IMR-90 (cell line): Measurements from ENCODE around the gene S1PR4. TPM values are rescaled to one million over a fixed set of nuclear protein-coding genes. Genes with fewer than 3 reads are reported as not detected.

Experiments used
- ATAC-seq: fragments of 200-7000 bp; cut with Tn5 transposase; 2 replicates; pipeline ENCODE4 v1.9.1; 2020; ENCODE audit warnings: low read depth, mild to moderate bottlenecking, moderate library complexity
- BruUV-seq: library from RNA; stranded (reverse); fragments of 400-500 nt; replicated peaks from 2 replicates; lab custom pipeline; 2021; lab: Mats Ljungman, UMichigan
- CTCF ChIA-PET: fragments of 300-600 bp; formaldehyde crosslinking; extraction: SDS; loops from one replicate; lab custom pipeline; 2021; ENCODE audit warnings: antibody characterized with exemption; lab: Yijun Ruan, JAX
- POLR2A ChIA-PET: fragments of 300-600 bp; sonication (Branson Sonifier 250); formaldehyde crosslinking; loops from one replicate; lab custom pipeline; 2022; ENCODE audit warnings: antibody characterized with exemption; ENCODE audit not compliant: unreplicated experiment; lab: Charles Lee
- DNase-seq: peaks from one replicate; pipeline ENCODE4 v3.0.0; 2013
- H2AFZ ChIP-seq: replicated peaks from 2 replicates; pipeline ENCODE3; 2013; ENCODE audit warnings: low read length, mild to moderate bottlenecking; ENCODE audit not compliant: poor library complexity
- H2AK5ac ChIP-seq: 2 replicates; pipeline ENCODE4 v1.6.1; 2013; ENCODE audit warnings: low read depth, low read length, inconsistent platforms
- H2AK9ac ChIP-seq: replicated peaks from 2 replicates; pipeline ENCODE3; 2013; ENCODE audit warnings: mild to moderate bottlenecking, low read depth, low read length, moderate library complexity; ENCODE audit not compliant: poor library complexity
- H2BK120ac ChIP-seq: 2 replicates; pipeline ENCODE4 v1.6.1; 2013; ENCODE audit warnings: low read depth, low read length, inconsistent platforms
- H2BK15ac ChIP-seq: 3 replicates; pipeline ENCODE4 v1.6.1; 2013; ENCODE audit warnings: low read depth, low read length, inconsistent platforms
- H2BK20ac ChIP-seq: 2 replicates; pipeline ENCODE4 v1.6.1; 2013; ENCODE audit warnings: low read depth, mild to moderate bottlenecking, inconsistent platforms, low read length, moderate library complexity
- H2BK5ac ChIP-seq: 2 replicates; pipeline ENCODE4 v1.6.1; 2013; ENCODE audit warnings: mild to moderate bottlenecking, low read depth, low read length, inconsistent platforms; ENCODE audit not compliant: poor library complexity, severe bottlenecking
- H3K14ac ChIP-seq: replicated peaks from 2 replicates; pipeline ENCODE4 v1.6.1; 2013; ENCODE audit warnings: low read depth, low read length, inconsistent platforms
- H3K18ac ChIP-seq: 2 replicates; pipeline ENCODE4 v1.6.1; 2013; ENCODE audit warnings: low read depth, low read length, control low read depth
- H3K23ac ChIP-seq: 2 replicates; pipeline ENCODE4 v1.6.1; 2013; ENCODE audit warnings: low read depth, low read length, inconsistent platforms
- H3K27ac ChIP-seq: 2 replicates; pipeline ENCODE4 v1.5.1; 2013; ENCODE audit warnings: mild to moderate bottlenecking, control low read depth, low read length; ENCODE audit not compliant: insufficient read depth
- H3K27me3 ChIP-seq: 2 replicates; pipeline ENCODE4 v1.6.1; 2013; ENCODE audit warnings: low read length; ENCODE audit not compliant: control insufficient read depth, insufficient read depth
- H3K36me3 ChIP-seq: 2 replicates; pipeline ENCODE4 v1.6.1; 2013; ENCODE audit warnings: low read length, mixed read lengths; ENCODE audit not compliant: control insufficient read depth, insufficient read depth
- H3K4ac ChIP-seq: 2 replicates; pipeline ENCODE4 v1.6.1; 2013; ENCODE audit warnings: low read depth, low read length, inconsistent platforms
- H3K4me1 ChIP-seq: 2 replicates; pipeline ENCODE4 v1.6.1; 2013; ENCODE audit warnings: low read length, mixed read lengths; ENCODE audit not compliant: control insufficient read depth, insufficient read depth
- H3K4me2 ChIP-seq: 2 replicates; pipeline ENCODE4 v1.6.1; 2013; ENCODE audit warnings: low read depth, mild to moderate bottlenecking, control low read depth, low read length, moderate library complexity
- H3K4me3 ChIP-seq: 2 replicates; pipeline ENCODE4 v1.5.1; 2013; ENCODE audit warnings: low read depth, mild to moderate bottlenecking, control low read depth, low read length, moderate library complexity; ENCODE audit not compliant: insufficient read depth
- H3K56ac ChIP-seq: 2 replicates; pipeline ENCODE4 v1.6.1; 2013; ENCODE audit warnings: low read length, inconsistent platforms; ENCODE audit not compliant: insufficient read depth; ENCODE audit errors: extremely low read depth
- H3K79me1 ChIP-seq, 2 experiments: 2 replicates each; pipeline ENCODE4 v1.6.1; 2013; ENCODE audit warnings: low read length in 2 of 2, inconsistent platforms in 1 of 2, low read depth in 1 of 2
- H3K9ac ChIP-seq: 2 replicates; pipeline ENCODE4 v1.6.1; 2013; ENCODE audit warnings: low read depth, low read length, control low read depth
- H3K9me1 ChIP-seq: 2 replicates; pipeline ENCODE4 v1.6.1; 2013; ENCODE audit warnings: low read length, inconsistent platforms; ENCODE audit not compliant: insufficient read depth
- H3K9me3 ChIP-seq: 2 replicates; pipeline ENCODE4 v1.6.1; 2013; ENCODE audit warnings: low read length; ENCODE audit not compliant: control insufficient read depth, insufficient read depth
- H4K20me1 ChIP-seq: 2 replicates; pipeline ENCODE4 v1.6.1; 2013; ENCODE audit warnings: low read length, inconsistent platforms; ENCODE audit not compliant: insufficient read depth
- H4K5ac ChIP-seq: 2 replicates; pipeline ENCODE4 v1.6.1; 2013; ENCODE audit warnings: mild to moderate bottlenecking, low read depth, low read length, control low read depth
- H4K8ac ChIP-seq, 2 experiments: 2 replicates each; pipeline ENCODE4 v1.6.1; 2013; ENCODE audit warnings: low read depth in 2 of 2, low read length in 2 of 2, control low read depth in 1 of 2, inconsistent platforms in 1 of 2
- H4K91ac ChIP-seq: 2 replicates; pipeline ENCODE4 v1.6.1; 2013; ENCODE audit warnings: low read depth, low read length, inconsistent platforms; ENCODE audit not compliant: insufficient read depth
- BHLHE40 ChIP-seq: fragments of 150-350 bp; IDR thresholded peaks from 2 replicates; pipeline ENCODE4 v1.6.1; 2016; ENCODE audit warnings: mild to moderate bottlenecking, low read depth, low read length
- CEBPB ChIP-seq: IDR thresholded peaks from 2 replicates; pipeline ENCODE4 v1.6.1; 2012; ENCODE audit warnings: low read depth, low read length, improper control_type of control experiment
- CHD1 ChIP-seq: IDR thresholded peaks from 2 replicates; pipeline ENCODE4 v1.6.1; 2012; ENCODE audit warnings: low read depth, low read length, improper control_type of control experiment
- FOS ChIP-seq: fragments of 150-350 bp; IDR thresholded peaks from 2 replicates; pipeline ENCODE4 v1.6.1; 2016; ENCODE audit warnings: low read depth, low read length
- MAFK ChIP-seq: IDR thresholded peaks from 2 replicates; pipeline ENCODE4 v1.6.1; 2012; ENCODE audit warnings: low read depth, low read length, improper control_type of control experiment
- MAZ ChIP-seq: IDR thresholded peaks from 2 replicates; pipeline ENCODE4 v1.6.1; 2012; ENCODE audit warnings: low read depth, mild to moderate bottlenecking, low read length, improper control_type of control experiment, moderate library complexity, borderline replicate concordance
- MXI1 ChIP-seq: IDR thresholded peaks from 2 replicates; pipeline ENCODE4 v1.6.1; 2012; ENCODE audit warnings: low read depth, mild to moderate bottlenecking, low read length, moderate library complexity, borderline replicate concordance
- NFE2L2 ChIP-seq: fragments of 150-350 bp; IDR thresholded peaks from 2 replicates; pipeline ENCODE4 v1.6.1; 2016; ENCODE audit warnings: low read depth, mild to moderate bottlenecking, low read length
- POLR2A ChIP-seq: IDR thresholded peaks from 2 replicates; pipeline ENCODE4 v1.6.1; 2012; ENCODE audit warnings: mild to moderate bottlenecking, low read depth, low read length
- RAD21 ChIP-seq: IDR thresholded peaks from 2 replicates; pipeline ENCODE4 v1.6.1; 2012; ENCODE audit warnings: low read length, improper control_type of control experiment
- RCOR1 ChIP-seq: IDR thresholded peaks from 2 replicates; pipeline ENCODE4 v1.6.1; 2012; ENCODE audit warnings: mild to moderate bottlenecking, low read length, improper control_type of control experiment; ENCODE audit not compliant: insufficient replicate concordance
- RFX5 ChIP-seq: IDR thresholded peaks from 2 replicates; pipeline ENCODE4 v1.8.0; 2012; ENCODE audit warnings: low read depth, mild to moderate bottlenecking, low read length, moderate library complexity
- SMC3 ChIP-seq: fragments of 150-350 bp; IDR thresholded peaks from 2 replicates; pipeline ENCODE4 v1.6.1; 2016; ENCODE audit warnings: low read depth, mild to moderate bottlenecking, antibody characterized with exemption, low read length, moderate library complexity
- WGBS, 2 experiments: methylation state at CpG; one replicate each; pipeline versions ENCODE4 v1.1.5 to v1.1.7; 2013; ENCODE audit warnings: missing lambda C conversion rate in 2 of 2; ENCODE audit not compliant: insufficient read length in 1 of 2; ENCODE audit errors: extremely low coverage in 2 of 2; 5-methylcytosine and 5-hydroxymethylcytosine counted together
- dilution Hi-C: fragments of 300-500 bp; cut with HindIII; formaldehyde crosslinking; loops from one replicate; pipeline ENCODE4 v1.14.3; 2018; ENCODE audit warnings: low sequenced_read_pairs; ENCODE audit not compliant: unreplicated experiment
- in situ Hi-C: fragments of 300-500 bp; cut with MboI; formaldehyde crosslinking; loops from 3 replicates; pipeline ENCODE4 v1.14.3; 2019; ENCODE audit warnings: low sequenced_read_pairs, inconsistent platforms, mixed read lengths
- intact Hi-C: fragments of 100-400 bp; cut with micrococcal nuclease; formaldehyde crosslinking; loops from 2 replicates; pipeline ENCODE4 v1.10.0; 2022
- polyA plus RNA-seq, 3 experiments: library from polyadenylated mRNA; depleted of rRNA; stranded (reverse); fragments of >200 nt; gene quantifications; 2 replicates each; pipeline ENCODE4 v1.2.3, GENCODE V29; 2012; ENCODE audit warnings: low replicate concordance in 1 of 3
- total RNA-seq: library from RNA; depleted of rRNA; stranded (reverse); fragments of >200 nt; gene quantifications from 2 replicates; pipeline ENCODE4 v1.2.3, GENCODE V29; 2012
- TF ChIP-seq, protein P1 (sequence below): fragments of 150-350 bp; IDR thresholded peaks from 2 replicates; pipeline ENCODE4 v1.6.1; 2016; ENCODE audit warnings: low read depth, mild to moderate bottlenecking, low read length, moderate library complexity, borderline replicate concordance
- TF ChIP-seq, protein P2 (sequence below): conservative IDR thresholded peaks from 2 replicates; pipeline ENCODE4 v1.5.1; 2012; ENCODE audit warnings: mild to moderate bottlenecking, low read depth, low read length, improper control_type of control experiment
- TF ChIP-seq, protein P3 (sequence below): fragments of 150-350 bp; IDR thresholded peaks from 2 replicates; pipeline ENCODE4 v1.6.1; 2017; ENCODE audit warnings: mild to moderate bottlenecking, antibody characterized with exemption, low read length, low read depth

Gene S1PR4
- total and polyA plus RNA-seq, 2 of the 4 experiments (the other 2 are of a cell fraction): not detected

DNA sequence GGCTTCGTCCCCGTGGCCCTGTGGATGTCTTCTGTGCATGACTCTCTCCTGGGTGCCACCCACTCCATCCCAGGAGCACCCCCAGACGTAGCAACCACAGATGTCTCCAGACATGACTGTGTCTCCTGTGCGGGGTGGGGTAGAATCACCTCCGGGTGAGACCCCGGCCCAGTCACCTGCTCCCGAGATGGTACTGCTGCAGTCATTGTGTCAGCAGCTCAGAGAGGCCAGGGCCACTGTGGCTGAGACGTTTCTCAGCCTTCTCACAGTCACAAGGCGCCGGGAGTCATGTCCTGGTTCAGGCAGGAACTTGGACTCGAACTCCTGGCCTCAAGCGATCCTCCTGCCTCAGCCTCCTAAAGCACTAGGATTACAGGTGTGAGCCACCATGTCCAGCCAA is 23.8 kb downstream of the S1PR4 start:
- Histone ChIP-seq H2AFZ (no peak overlapping the region), H3K9ac (no peak overlapping the region), H4K20me1 (no peaks in the 10 kb centered on the region), H3K18ac (no peak overlapping the region), H2BK5ac (no peak overlapping the region), H3K27ac (no peak overlapping the region), H3K14ac (no peak overlapping the region), H3K9me3 (no peaks in the 10 kb centered on the region), H3K9me1 (no peaks in the 10 kb centered on the region), H2AK9ac (no peak overlapping the region), H3K4me1 (no peaks in the 10 kb centered on the region), H2BK15ac (no peak overlapping the region), H2BK120ac (no peak overlapping the region), H3K23ac (no peak overlapping the region), H3K4me2 (no peak overlapping the region), H4K8ac (no peak overlapping the region), H4K91ac (no peak overlapping the region), H3K79me1 (no peaks in the 10 kb centered on the region; a peak in 2 of 4 replicates), H3K36me3 (peaks cover 37% of the 10 kb centered on the region), H3K56ac (no peak overlapping the region), H3K4ac (no peak overlapping the region), H2AK5ac (no peak overlapping the region), H3K4me3 (no peak overlapping the region), H3K27me3 (no peaks in the 10 kb centered on the region), H2BK20ac (no peak overlapping the region), H4K5ac (no peak overlapping the region)
- CTCF ChIA-PET: interaction anchor here (1.3 kb wide), 1 partner anchor 14 kb away, joined by 3 read pairs; no protein-coding TSS in a partner anchor
- no TSS peak for BruUV-seq
- POLR2A ChIA-PET: no interaction called here
- dilution Hi-C loops (no loop called here), intact Hi-C loops (no loop called here), in situ Hi-C loops (no loop called here)
- ATAC-seq (no peak), DNase-seq (no peak)
- WGBS, 2 experiments: 84% methylated on average over 12 of the region's 12 CpGs; no CpG with 5 or more reads in 1 of the 2 experiments
- TF ChIP-seq MAFK (no peak), RAD21 (no peak), NFE2L2 (no peak), FOS (no peak), RFX5 (no peak), CHD1 (no peak), SMC3 (no peak), BHLHE40 (no peak), MAZ (no peak), CEBPB (no peak), MXI1 (no peak), RCOR1 (no peak), POLR2A (no peak)
- TF ChIP-seq, protein P1, sequence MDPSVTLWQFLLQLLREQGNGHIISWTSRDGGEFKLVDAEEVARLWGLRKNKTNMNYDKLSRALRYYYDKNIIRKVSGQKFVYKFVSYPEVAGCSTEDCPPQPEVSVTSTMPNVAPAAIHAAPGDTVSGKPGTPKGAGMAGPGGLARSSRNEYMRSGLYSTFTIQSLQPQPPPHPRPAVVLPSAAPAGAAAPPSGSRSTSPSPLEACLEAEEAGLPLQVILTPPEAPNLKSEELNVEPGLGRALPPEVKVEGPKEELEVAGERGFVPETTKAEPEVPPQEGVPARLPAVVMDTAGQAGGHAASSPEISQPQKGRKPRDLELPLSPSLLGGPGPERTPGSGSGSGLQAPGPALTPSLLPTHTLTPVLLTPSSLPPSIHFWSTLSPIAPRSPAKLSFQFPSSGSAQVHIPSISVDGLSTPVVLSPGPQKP: no peak
- TF ChIP-seq, protein P2, sequence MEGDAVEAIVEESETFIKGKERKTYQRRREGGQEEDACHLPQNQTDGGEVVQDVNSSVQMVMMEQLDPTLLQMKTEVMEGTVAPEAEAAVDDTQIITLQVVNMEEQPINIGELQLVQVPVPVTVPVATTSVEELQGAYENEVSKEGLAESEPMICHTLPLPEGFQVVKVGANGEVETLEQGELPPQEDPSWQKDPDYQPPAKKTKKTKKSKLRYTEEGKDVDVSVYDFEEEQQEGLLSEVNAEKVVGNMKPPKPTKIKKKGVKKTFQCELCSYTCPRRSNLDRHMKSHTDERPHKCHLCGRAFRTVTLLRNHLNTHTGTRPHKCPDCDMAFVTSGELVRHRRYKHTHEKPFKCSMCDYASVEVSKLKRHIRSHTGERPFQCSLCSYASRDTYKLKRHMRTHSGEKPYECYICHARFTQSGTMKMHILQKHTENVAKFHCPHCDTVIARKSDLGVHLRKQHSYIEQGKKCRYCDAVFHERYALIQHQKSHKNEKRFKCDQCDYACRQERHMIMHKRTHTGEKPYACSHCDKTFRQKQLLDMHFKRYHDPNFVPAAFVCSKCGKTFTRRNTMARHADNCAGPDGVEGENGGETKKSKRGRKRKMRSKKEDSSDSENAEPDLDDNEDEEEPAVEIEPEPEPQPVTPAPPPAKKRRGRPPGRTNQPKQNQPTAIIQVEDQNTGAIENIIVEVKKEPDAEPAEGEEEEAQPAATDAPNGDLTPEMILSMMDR: no peak
- TF ChIP-seq, protein P3, sequence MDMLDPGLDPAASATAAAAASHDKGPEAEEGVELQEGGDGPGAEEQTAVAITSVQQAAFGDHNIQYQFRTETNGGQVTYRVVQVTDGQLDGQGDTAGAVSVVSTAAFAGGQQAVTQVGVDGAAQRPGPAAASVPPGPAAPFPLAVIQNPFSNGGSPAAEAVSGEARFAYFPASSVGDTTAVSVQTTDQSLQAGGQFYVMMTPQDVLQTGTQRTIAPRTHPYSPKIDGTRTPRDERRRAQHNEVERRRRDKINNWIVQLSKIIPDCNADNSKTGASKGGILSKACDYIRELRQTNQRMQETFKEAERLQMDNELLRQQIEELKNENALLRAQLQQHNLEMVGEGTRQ: no peak
